Left colon (tissue), 2 donors: Measurements from ENCODE around the gene AQP9. TPM values are rescaled to one million over a fixed set of nuclear protein-coding genes. Genes with fewer than 3 reads are reported as not detected.
"Not testable (repeated sequence)": the region's sequence is repeated elsewhere in the genome, so short reads cannot be mapped to it uniquely, and the experiment has no call there.

Experiments used
- ATAC-seq: fragments of 200-7000 bp; cut with Tn5 transposase; one replicate; pipeline ENCODE4 v1.9.1; 2020; ENCODE audit warnings: mild to moderate bottlenecking, moderate library complexity
- DNase-seq, 2 donors: peaks; one replicate each; pipeline ENCODE4 v3.0.0-alpha.2; 2020
- intact Hi-C, 2 donors: fragments of 100-400 bp; cut with DNase I in 1 of 2; cut with micrococcal nuclease in 1 of 2; formaldehyde crosslinking; loops; one replicate each; pipeline versions ENCODE4 v1.11.2 to v1.14.0; 2022; cut with DNase I, micrococcal nuclease
- total RNA-seq, 2 donors: library from RNA; stranded (reverse); fragmentation: NEBNext Ultra II Directional; extraction: Animal tissue kit (Norgen Biotek cat#: 25700); gene quantifications; one replicate each; pipeline ENCODE4 v1.2.1, GENCODE V29; 2021
- donor health status: DM: no; HTN: no; CAD: no.
- donor health status: DM: yes; HTN: yes; CAD: no.

The AQP9 gene
- total RNA-seq, 2 donors from 2014 or later = 0.27 TPM; not detected in 1

DNA sequence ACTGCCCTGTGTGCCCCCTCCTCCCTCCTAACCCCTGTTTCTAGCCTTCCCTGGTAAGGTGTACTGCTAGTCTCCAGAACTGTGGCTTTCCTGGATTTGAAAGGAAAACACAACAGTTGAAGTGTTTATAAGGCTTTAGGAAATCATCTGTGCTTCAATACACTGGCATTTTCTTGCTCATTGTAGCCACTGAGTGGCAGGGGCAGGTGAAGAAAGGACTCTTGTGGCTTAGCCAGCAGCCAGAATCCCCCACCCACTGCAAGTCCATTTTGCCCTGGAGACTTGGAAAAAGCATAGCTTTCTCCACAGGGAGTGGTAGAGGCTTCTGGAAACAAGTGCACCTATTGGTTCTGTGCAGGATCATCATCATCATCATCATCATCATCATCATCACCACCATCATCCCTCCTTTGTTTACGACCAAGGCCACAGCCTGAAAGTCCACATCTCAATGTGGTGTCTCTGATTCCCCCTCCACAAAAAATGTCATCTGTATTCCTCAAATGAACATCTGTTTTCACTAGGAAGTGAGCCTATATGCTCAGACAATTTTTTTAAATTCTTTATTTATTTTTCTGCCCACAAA lies 33.4 kb downstream of the AQP9 start:
- no peak for ATAC-seq
- no peak for DNase-seq
- intact Hi-C loops = no loop called here

- ATAC-seq (no peak), DNase-seq (no peak)
- intact Hi-C loops = no loop called here
These were observed 36.5 kb downstream of the AQP9 start for GRCh38 chr15:58174709-58175108.

DNA sequence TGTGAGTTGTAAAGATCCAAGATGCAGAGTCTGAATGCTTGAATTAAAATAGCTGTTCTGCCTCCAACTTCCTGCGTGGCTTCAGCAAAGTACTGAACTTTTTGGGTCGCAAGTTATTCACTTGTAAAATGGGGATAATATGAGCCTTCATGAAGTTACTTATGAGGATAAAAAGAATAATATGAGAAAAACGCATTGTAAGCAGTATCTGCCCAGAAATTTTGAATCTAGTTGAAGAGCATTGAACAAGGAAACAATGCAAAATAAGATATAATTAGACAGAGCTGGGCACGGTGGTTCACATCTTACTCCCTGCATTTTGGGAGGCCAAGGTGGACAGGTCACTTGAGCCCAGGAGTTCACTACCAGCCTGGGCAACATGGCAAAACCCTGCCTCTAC lies 37.8 kb downstream of the AQP9 start:
- DNase-seq (no peak), ATAC-seq (no peak)
- intact Hi-C loops = no loop called here

DNA sequence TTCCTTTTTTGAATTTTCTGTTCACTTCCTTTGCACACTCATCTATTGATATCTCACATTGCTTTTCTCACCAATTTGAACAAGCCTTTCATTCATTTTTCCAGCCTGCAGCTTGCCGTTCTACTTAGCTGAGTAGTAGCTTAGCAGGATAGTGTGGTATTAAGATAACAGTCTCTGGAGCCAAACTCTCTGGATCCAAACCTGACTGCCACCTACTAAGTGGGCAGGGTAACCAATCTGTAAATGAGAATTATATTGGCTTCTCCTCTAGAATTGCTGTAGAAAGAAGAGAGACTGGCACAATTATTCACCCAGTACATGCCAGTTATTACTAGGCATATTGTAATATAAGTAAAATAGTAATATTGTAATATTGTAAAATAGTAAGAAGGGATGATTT lies 40.5 kb downstream of the AQP9 start:
- DNase-seq = no peak
- intact Hi-C loops = no loop called here

GRCh38 chr15:58179206-58179605 lies 41.0 kb downstream of the AQP9 start:
- no peak for ATAC-seq
- intact Hi-C loops = no loop called here
- DNase-seq = no peak

More for the DNA sequence above, 40.5 kb downstream of the AQP9 start:
- no peak for ATAC-seq

GRCh38 chr15:58179741-58180381 lies 41.7 kb downstream of the AQP9 start:
- intact Hi-C loops = no loop called here
- ATAC-seq (no peak), DNase-seq (no peak)

DNA sequence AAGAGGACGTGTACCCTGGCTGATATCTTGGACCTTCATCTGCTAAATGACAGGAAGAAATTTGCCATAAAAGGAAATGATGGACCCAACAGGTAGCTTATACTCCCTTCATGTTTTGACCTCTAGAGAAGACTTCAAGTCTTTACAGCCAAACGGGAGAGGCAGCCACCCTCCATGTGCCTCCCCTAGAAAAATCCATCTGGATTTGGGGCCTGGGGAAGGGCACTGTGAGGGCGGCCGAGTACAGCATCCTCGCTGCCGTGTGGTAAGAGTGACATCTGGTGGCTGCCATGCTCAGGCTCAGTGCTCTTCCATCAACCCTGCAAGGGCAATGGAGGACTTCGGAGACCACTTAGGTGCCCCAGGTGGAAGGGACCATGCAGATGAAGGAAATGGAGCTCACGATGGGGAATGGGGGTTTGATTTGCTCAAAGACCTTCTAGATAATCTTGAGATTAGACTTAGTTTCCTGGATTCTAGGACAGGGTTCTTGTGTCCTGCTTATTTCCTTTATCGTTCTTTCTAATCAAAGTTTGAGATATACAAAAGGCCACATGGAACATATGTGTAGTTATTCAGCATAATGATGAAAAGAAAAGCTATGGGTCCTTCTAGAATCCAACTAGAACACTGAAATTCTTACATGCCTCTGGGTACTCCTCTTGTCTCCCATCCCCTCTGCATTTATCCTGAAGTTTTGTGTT lies 44.4 kb downstream of the AQP9 start:
- intact Hi-C loops = no loop called here
- ATAC-seq = peak; percentile 75
- peak in 1 of 2 donors; percentile 29 for DNase-seq

DNA sequence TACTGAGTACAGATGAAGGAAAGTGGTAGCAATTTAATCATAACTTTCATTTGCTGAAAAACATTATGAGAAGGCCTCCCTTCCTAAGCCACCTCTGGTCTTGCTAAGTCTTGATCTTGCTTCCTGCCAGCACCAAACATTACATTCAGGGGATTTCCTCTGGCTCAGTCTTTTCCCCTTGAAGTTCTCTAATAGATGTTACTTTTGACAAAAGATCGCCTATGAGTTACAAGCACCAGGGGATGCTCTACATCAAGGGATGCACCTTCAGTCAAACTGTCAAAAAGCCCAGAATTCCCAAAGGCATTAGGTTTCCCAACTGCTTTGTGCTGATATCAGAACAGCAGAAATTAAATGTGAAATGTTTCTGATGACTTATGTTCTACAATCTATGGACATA lies 47.3 kb downstream of the AQP9 start:
- no peak for ATAC-seq
- no peak for DNase-seq
- intact Hi-C loops = no loop called here

GRCh38 chr15:58189148-58189811 lies 51.1 kb downstream of the AQP9 start:
- ATAC-seq = no peak
- no peak for DNase-seq
- intact Hi-C loops = no loop called here

- no peak for ATAC-seq
- DNase-seq = no peak
- intact Hi-C loops = no loop called here
These were observed 52.2 kb downstream of the AQP9 start for GRCh38 chr15:58190419-58190818.

DNA sequence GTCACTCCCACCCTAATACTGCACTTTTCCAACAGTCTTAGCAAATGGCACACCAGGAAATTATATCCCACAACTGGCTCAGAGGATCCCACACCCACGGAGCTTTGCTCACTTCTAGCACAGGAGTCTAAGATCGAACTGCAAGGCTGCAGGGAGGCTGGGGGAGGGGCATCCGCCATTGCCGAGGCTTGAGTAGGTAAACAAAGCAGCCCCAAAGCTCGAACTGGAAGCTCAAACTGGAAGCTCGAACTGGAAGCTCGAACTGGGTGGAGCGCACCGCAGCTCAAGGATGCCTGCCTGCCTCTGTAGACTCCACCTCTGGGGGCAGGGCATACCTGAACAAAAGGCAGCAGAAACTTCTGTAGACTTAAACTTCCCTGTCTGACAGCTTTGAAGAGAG lies 55.5 kb downstream of the AQP9 start:
- intact Hi-C loops, DNase-seq, ATAC-seq: not testable (repeated sequence)

GRCh38 chr15:58200739-58201138 lies 62.6 kb downstream of the AQP9 start:
- DNase-seq (no peak), ATAC-seq (no peak)
- intact Hi-C loops = no loop called here

DNA sequence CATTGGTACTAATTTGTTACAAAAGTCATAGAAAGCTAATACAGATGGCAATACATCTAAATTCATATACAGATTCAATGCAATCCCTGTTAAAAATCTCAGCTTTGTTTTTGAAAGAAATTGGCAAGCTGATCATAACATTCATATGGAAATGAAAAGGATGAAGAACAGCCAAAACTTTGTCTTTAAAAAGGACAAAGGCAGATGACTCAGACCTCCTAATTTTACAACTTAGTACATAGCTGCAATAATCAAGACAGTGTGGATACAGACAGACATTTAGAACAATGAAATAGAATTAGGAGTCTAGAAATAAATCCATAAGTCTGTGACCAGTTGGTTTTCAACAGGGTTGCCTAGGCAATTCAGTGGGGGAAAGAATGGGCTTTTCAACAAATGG lies 63.3 kb downstream of the AQP9 start:
- DNase-seq (no peak), ATAC-seq (no peak)
- intact Hi-C loops = no loop called here

- no peak for DNase-seq
- no peak for ATAC-seq
- intact Hi-C loops = no loop called here
These were observed 65.4 kb downstream of the AQP9 start for GRCh38 chr15:58203537-58203936.

DNA sequence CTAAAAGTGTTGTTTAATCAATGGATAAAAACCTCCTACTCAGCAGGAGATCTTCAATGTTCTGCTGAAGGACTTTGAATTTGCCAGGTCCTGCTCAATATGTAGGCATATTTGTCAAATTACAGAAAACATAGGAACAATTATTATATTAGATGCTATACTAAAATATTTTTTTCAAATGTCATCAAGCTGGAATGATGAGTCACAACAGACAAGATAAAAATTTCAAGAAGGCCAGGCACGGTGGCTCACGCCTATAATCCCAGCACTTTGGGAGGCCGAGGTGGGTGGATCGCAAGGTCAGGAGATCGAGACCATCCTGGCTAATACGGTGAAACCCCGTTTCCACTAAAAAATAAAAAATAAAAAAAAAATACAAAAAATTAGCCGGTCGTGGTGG lies 68.0 kb downstream of the AQP9 start:
- DNase-seq (no peak), ATAC-seq (no peak)
- intact Hi-C loops = no loop called here

- intact Hi-C loops = not testable (repeated sequence)
These were observed 70.0 kb downstream of the AQP9 start for GRCh38 chr15:58208217-58208616.

GRCh38 chr15:58209007-58209481 lies 70.9 kb downstream of the AQP9 start:
- ATAC-seq, intact Hi-C loops, DNase-seq: not testable (repeated sequence)

More at GRCh38 chr15:58208217-58208616, 70.0 kb downstream of the AQP9 start:
- not testable (repeated sequence) for ATAC-seq, DNase-seq

DNA sequence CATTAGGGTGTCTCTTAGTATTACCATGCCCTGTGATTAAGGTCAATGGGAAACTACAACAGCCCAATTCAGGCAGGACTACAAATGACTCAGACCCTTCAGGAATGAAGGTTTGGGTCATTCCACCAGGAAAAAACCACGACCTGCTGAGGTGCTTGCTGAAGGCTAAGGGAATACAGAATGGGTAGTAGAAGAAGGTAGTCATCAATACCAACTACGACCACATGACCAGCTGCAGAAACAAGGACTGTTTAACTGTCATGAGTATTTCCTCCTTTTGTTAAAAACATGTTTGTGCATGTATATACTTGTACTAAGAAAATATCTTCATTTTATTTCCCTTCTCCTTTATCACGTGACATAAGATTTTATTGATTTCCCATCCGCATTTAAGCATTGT lies 71.8 kb downstream of the AQP9 start:
- ATAC-seq, intact Hi-C loops, DNase-seq: not testable (repeated sequence)

- intact Hi-C loops = no loop called here
- DNase-seq = no peak
- ATAC-seq = peak; percentile 53
These were observed 74.8 kb downstream of the AQP9 start for GRCh38 chr15:58212909-58213526.
